Keratinocyte (primary cell): ENCODE data around the gene WEE2. TPM values are rescaled to one million over a fixed set of nuclear protein-coding genes. Genes with fewer than 3 reads are reported as not detected.

Source experiments
- DNase-seq: peaks from one replicate; pipeline ENCODE4 v3.0.0-alpha.2; 2011; ENCODE audit warnings: low read depth, missing footprints, low spot score
- FAIRE-seq: peaks from 2 replicates; lab custom pipeline; 2011; peaks lifted over from hg19 to GRCh38; lab: Jason Lieb, UNC
- H2AFZ ChIP-seq: 2 replicates; pipeline ENCODE4 v1.6.0; 2012; ENCODE audit warnings: low read length, control low read depth, inconsistent platforms; ENCODE audit not compliant: control insufficient read depth
- H3K27ac ChIP-seq: 2 replicates; pipeline ENCODE4 v1.5.1; 2011; ENCODE audit warnings: low read length; ENCODE audit not compliant: control insufficient read depth, insufficient read depth
- H3K27me3 ChIP-seq: 3 replicates; pipeline ENCODE4 v1.6.0; 2011; ENCODE audit warnings: low read length; ENCODE audit not compliant: control insufficient read depth, insufficient read depth; ENCODE audit errors: extremely low read depth
- H3K36me3 ChIP-seq, 2 experiments: 2 replicates in 1 of 2; 3 replicates in 1 of 2; pipeline ENCODE4 v1.5.1; 2011; ENCODE audit warnings: low read length in 2 of 2, mild to moderate bottlenecking in 1 of 2; ENCODE audit not compliant: control insufficient read depth in 2 of 2, insufficient read depth in 2 of 2; ENCODE audit errors: extremely low read depth in 1 of 2
- H3K4me1 ChIP-seq: 3 replicates; pipeline ENCODE4 v1.5.1; 2011; ENCODE audit warnings: low read length; ENCODE audit not compliant: control insufficient read depth, insufficient read depth; ENCODE audit errors: extremely low read depth
- H3K4me2 ChIP-seq: 3 replicates; pipeline ENCODE4 v1.6.0; 2011; ENCODE audit warnings: low read depth, low read length; ENCODE audit not compliant: control insufficient read depth, insufficient read depth; ENCODE audit errors: extremely low read depth
- H3K4me3 ChIP-seq, 3 experiments: fragments of 200-600 bp in 1 of 3; sonication (generic) in 1 of 3; 2 replicates in 2 of 3; 3 replicates in 1 of 3; pipeline ENCODE4 v1.5.1; 2011 to 2016; ENCODE audit warnings: low read length in 3 of 3, mild to moderate bottlenecking in 3 of 3, control low read depth in 2 of 3, inconsistent platforms in 1 of 3, low read depth in 1 of 3, mixed read lengths in 1 of 3, mixed run types in 1 of 3, moderate library complexity in 1 of 3; ENCODE audit not compliant: control insufficient read depth in 2 of 3, insufficient read depth in 2 of 3; ENCODE audit errors: extremely low read depth in 1 of 3
- H3K79me2 ChIP-seq: 2 replicates; pipeline ENCODE4 v1.6.0; 2012; ENCODE audit warnings: low read length; ENCODE audit not compliant: control insufficient read depth, insufficient read depth
- H3K9ac ChIP-seq: 3 replicates; pipeline ENCODE4 v1.6.0; 2011; ENCODE audit warnings: low read length; ENCODE audit not compliant: control insufficient read depth, insufficient read depth; ENCODE audit errors: extremely low read depth
- H3K9me1 ChIP-seq: 3 replicates; pipeline ENCODE4 v1.6.0; 2011; ENCODE audit warnings: low read length; ENCODE audit not compliant: control insufficient read depth, insufficient read depth; ENCODE audit errors: extremely low read depth
- H3K9me3 ChIP-seq: 2 replicates; pipeline ENCODE4 v1.5.1; 2012; ENCODE audit warnings: low read depth, low read length; ENCODE audit not compliant: control insufficient read depth
- H4K20me1 ChIP-seq: 3 replicates; pipeline ENCODE4 v1.6.0; 2011; ENCODE audit warnings: low read length; ENCODE audit not compliant: control insufficient read depth, insufficient read depth; ENCODE audit errors: extremely low read depth
- EZH2 ChIP-seq: IDR thresholded peaks from one replicate; pipeline ENCODE4 v1.6.1; 2012; ENCODE audit warnings: inconsistent platforms, mild to moderate bottlenecking, low read length, moderate library complexity
- dilution Hi-C: fragments of 300-500 bp; cut with MboI; formaldehyde crosslinking; loops from one replicate; pipeline ENCODE4 v1.7.0; 2020; ENCODE audit warnings: low sequenced_read_pairs; ENCODE audit not compliant: extremely low pct_ligation_motif_present
- polyA plus RNA-seq, 5 experiments: library from polyadenylated mRNA; depleted of rRNA in 3 of 5; stranded (reverse) in 3 of 5; stranded (forward) in 1 of 5; unstranded in 1 of 5; fragments of >200 nt; gene quantifications; 1 replicate in 1 of 5; 2 replicates in 3 of 5; 3 replicates in 1 of 5; pipeline versions ENCODE4 v1.2.1 to v1.2.3, GENCODE V29; 2011 to 2012; ENCODE audit warnings: missing spikeins in 2 of 5, low read depth in 1 of 5, low replicate concordance in 1 of 5
- TF ChIP-seq, protein P1 (sequence below), 3 experiments: IDR thresholded peaks in 1 of 3; conservative IDR thresholded peaks in 1 of 3; optimal IDR thresholded peaks in 1 of 3; 2 replicates in 2 of 3; 3 replicates in 1 of 3; pipeline versions ENCODE3 to v1.5.1; 2011; ENCODE audit warnings: low read length in 3 of 3, mild to moderate bottlenecking in 3 of 3, moderate library complexity in 2 of 3, control low read depth in 1 of 3, inconsistent platforms in 1 of 3; ENCODE audit not compliant: insufficient read depth in 2 of 3; ENCODE audit errors: extremely low read depth in 1 of 3

WEE2 gene
- polyA plus RNA-seq, 1 donor (not counting 4 experiments of a cell fraction or from before 2014, with no cell fraction given): not detected

DNA sequence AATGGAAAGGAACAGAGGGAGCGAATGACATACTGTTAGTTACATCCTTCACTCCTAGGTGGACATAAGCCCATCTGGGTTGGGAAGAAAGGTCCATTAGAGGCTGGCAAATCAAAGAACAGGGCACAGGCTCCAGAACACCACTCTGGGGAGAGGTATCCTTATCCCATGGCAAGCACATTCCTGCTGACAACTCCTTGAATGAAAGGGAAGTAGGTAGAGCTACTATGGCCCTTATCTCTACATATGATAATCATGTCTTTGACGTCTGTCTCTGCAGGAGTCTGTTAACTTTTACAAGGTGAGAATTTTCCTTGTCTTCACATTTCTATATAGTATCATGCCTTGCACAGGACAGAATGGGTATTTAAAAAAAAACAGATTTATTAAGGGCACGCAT is 16.6 kb upstream of the WEE2 start:
- Histone ChIP-seq H3K4me1 (no peaks in the 10 kb centered on the region), H4K20me1 (no peaks in the 10 kb centered on the region), H3K27ac (no peak overlapping the region), H3K9me1 (no peaks in the 10 kb centered on the region), H3K27me3 (no peaks in the 10 kb centered on the region), H3K4me2 (no peak overlapping the region), H3K79me2 (no peaks in the 10 kb centered on the region), H3K36me3 (no peaks in the 10 kb centered on the region), H3K4me3 (no peak overlapping the region), H2AFZ (no peak overlapping the region), H3K9me3 (no peaks in the 10 kb centered on the region), H3K9ac (no peak overlapping the region)
- no peak for DNase-seq
- dilution Hi-C loops: no loop called here
- no peak for TF ChIP-seq EZH2
- TF ChIP-seq, protein P1, sequence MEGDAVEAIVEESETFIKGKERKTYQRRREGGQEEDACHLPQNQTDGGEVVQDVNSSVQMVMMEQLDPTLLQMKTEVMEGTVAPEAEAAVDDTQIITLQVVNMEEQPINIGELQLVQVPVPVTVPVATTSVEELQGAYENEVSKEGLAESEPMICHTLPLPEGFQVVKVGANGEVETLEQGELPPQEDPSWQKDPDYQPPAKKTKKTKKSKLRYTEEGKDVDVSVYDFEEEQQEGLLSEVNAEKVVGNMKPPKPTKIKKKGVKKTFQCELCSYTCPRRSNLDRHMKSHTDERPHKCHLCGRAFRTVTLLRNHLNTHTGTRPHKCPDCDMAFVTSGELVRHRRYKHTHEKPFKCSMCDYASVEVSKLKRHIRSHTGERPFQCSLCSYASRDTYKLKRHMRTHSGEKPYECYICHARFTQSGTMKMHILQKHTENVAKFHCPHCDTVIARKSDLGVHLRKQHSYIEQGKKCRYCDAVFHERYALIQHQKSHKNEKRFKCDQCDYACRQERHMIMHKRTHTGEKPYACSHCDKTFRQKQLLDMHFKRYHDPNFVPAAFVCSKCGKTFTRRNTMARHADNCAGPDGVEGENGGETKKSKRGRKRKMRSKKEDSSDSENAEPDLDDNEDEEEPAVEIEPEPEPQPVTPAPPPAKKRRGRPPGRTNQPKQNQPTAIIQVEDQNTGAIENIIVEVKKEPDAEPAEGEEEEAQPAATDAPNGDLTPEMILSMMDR (optimal IDR thresholded peaks at IDR 0.05 in 1 of 3, IDR thresholded peaks at IDR 0.05 in 1 of 3, conservative IDR thresholded peaks at IDR 0.05 in 1 of 3; ENCODE audit: extremely low read depth in 1 of 3, insufficient read depth in 2 of 3, low read length in 3 of 3): no peak
- FAIRE-seq: no peak

DNA sequence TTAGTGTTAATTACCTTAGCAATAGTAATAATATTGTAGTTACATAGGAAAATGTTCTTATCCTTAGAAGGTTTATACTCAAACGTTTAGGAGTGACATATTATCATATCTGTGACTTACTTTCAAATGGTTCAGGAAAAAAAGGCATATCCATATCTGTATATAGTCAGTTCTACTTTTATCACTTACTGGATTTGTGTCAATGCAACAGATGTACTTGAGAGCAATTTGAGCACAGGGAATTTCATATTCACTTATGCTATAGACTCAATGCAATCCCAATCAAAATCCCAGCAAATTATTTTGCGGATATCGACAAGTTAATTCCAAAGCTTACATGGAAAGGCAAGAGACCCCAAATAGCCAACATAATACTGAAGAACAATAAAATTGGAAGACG is 16.2 kb upstream of the WEE2 start:
- Histone ChIP-seq H2AFZ (no peak overlapping the region), H3K9me1 (no peaks in the 10 kb centered on the region), H3K9ac (no peak overlapping the region), H3K9me3 (no peaks in the 10 kb centered on the region), H3K4me2 (no peak overlapping the region), H3K4me1 (no peaks in the 10 kb centered on the region), H4K20me1 (no peaks in the 10 kb centered on the region), H3K36me3 (no peaks in the 10 kb centered on the region), H3K27me3 (no peaks in the 10 kb centered on the region), H3K27ac (no peak overlapping the region), H3K4me3 (no peak overlapping the region), H3K79me2 (no peaks in the 10 kb centered on the region)
- FAIRE-seq (no peak), DNase-seq (no peak)
- dilution Hi-C loops: no loop called here
- TF ChIP-seq EZH2: no peak
- TF ChIP-seq, protein P1 (optimal IDR thresholded peaks at IDR 0.05 in 1 of 3, IDR thresholded peaks at IDR 0.05 in 1 of 3, conservative IDR thresholded peaks at IDR 0.05 in 1 of 3; ENCODE audit: extremely low read depth in 1 of 3, insufficient read depth in 2 of 3, low read length in 3 of 3): no peak
